ENCODE measurements around the gene CKMT1A. TPM values are rescaled to one million over a fixed set of nuclear protein-coding genes. Genes with fewer than 3 reads are reported as not detected.
A peak's percentile ranks its signal among the peaks of the same experiment; 100 is the strongest.
"Not testable (repeated sequence)": the region's sequence is repeated elsewhere in the genome, so short reads cannot be mapped to it uniquely, and the experiment has no call there.

Gene CKMT1A
- total RNA-seq, 1 donor from 2014 or later, result not detected

DNA sequence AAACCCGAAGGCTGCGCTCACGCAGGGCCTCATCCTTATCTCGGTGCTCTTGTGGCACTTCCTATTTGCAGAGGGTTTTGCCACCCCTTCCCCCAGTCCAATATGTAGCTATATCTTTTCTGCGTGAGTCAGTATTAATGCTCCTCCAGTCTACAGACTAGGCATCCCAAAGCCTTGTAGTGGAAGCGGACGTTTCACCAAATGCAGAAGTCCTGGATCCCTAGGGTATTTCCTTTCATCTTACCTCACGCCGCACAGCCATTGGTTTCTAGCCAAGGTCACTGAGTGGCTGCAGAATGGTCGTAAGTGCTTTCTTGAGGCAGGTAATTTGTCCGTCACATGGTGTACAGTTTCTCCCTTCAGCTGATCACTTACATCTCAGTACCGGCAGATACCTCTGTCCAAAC, 53.2 kb downstream of the CKMT1A start:
- DNase-seq (ENCODE audit: low spot score), result not testable (repeated sequence)

DNA sequence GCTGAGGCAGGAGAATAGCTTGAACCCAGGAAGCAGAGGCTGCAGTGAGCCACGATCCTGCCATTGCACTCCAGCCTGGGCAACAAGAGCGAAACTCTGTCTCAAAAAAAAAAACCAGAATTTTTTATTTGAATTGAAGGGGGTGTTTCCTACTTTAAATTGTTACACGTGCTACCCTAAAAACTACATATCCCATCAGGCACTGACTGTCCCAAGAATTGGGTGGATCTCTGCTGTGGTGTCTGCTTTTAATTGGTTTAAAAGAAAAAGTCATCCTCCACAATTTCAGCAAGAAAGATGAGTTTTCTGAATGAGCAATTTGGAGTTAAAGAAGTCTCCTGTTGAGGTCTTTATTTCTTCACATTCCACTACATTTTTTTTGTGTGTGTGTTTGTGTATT, 54.7 kb downstream of the CKMT1A start:
- no peak for ATAC-seq
- DNase-seq (ENCODE audit: low spot score), result no peak

More for the DNA sequence above, 53.2 kb downstream of the CKMT1A start:
- ATAC-seq, result peak; percentile 39

Other genes with a start within 250 kb of the CKMT1A start
- 5.8 TPM for gene TP53BP1, start 200.7 kb upstream of the CKMT1A start, total RNA-seq
- 0.23 TPM for gene MAP1A, start 176.3 kb upstream of the CKMT1A start, total RNA-seq
- 20.6 TPM for gene PPIP5K1, start 103.7 kb upstream of the CKMT1A start, total RNA-seq
- 0.55 TPM for gene CKMT1B, start 99.8 kb upstream of the CKMT1A start, total RNA-seq
- gene STRC, start 75.1 kb upstream of the CKMT1A start, total RNA-seq, result 0.53 TPM
- 1.8 TPM for gene CATSPER2, start 45.0 kb upstream of the CKMT1A start, total RNA-seq
- gene PDIA3, start 52.6 kb downstream of the CKMT1A start, total RNA-seq, result 425 TPM
- 2.4 TPM for gene ELL3, start 83.1 kb downstream of the CKMT1A start, total RNA-seq
- gene SERF2, start 98.5 kb downstream of the CKMT1A start, total RNA-seq, result 515 TPM
- 0.18 TPM for gene SERINC4, start 106.4 kb downstream of the CKMT1A start, total RNA-seq
- gene HYPK, start 106.7 kb downstream of the CKMT1A start, total RNA-seq, result 8.6 TPM
- 7.0 TPM for gene MFAP1, start 130.8 kb downstream of the CKMT1A start, total RNA-seq
- 0.86 TPM for gene WDR76, start 133.1 kb downstream of the CKMT1A start, total RNA-seq

Measured in left lobe of liver (tissue), 2 donors.